Activated naive CD4-positive, alpha-beta T cell treated with Interleukin-2 at 50 U/mL for 16 hours (primary cell): ENCODE data around the gene GSTCD.

Experiments used
- DNase-seq: peaks from one replicate; pipeline ENCODE4 v3.0.0-alpha.2; 2020

GSTCD gene

DNA sequence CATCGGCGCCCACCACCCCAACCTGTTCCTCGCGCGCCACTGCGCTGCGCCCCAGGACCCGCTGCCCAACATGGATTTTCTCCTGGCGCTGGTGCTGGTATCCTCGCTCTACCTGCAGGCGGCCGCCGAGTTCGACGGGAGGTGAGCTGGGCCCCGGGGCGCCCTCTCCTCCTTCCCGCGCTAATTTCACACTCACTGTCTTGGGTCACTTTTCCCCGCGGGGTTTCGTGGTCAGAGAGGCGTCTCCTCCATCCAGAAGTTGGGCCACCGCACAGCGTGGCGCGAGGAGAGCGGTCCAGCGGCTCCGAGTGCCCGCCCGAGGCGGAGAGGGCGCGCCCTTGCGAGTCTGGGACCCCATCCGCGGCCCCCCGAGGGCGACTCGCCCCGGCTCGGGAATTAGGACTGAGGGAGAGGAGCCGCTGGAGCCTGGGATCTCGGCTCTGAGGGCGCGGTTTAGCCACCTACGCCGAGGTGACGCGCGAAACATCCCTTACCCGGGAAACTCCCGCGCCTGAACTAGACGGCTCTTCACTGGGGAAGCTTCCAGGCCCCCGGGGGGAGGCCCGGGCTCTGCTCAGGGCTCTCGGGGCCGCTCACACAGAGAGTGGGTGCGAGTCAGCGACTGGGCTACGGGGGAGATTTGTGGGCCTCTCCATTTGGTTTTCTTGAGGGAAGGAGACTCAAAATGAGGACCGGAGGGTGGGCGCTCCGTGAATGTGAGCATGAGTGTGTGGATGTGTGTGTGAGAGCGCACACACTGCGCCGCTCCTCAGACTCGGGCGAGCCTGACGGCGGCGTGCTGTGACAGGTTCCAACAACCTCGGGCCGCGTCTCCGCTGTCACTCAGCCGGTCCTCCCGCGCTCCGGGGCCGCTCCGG, 187.2 kb downstream of the GSTCD start:
- no peak for DNase-seq

DNA sequence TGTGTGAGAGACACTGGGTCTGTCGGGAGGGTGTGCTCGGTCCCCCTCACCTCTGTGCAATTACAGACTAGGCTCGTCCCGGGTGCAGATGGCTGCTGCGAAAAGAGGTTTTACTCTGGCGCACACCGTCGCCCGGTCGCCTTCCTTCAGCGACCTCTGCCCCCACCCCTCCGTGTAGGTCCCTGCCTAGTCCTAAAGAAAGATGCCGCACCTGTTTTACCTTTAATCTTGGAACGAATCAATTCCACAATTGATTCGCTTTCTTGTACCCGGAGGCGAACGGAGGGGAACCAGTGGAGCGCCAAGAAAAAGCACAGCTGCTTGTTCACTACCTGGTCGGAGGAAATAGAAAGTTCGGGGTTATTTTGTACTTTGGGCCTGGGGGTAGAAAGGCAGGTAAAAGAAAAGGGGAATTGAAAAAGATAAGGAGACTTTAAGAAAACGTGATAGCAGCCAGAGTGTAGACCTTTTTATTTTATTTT, 187.9 kb downstream of the GSTCD start:
- DNase-seq, result no peak
